Calu3 (cell line): ENCODE results near the gene TGFA. TPM values are rescaled to one million over a fixed set of nuclear protein-coding genes. Genes with fewer than 3 reads are reported as not detected.

ENCODE experiments used
- BruUV-seq: library from RNA; stranded (reverse); fragments of 400-500 nt; replicated peaks from 2 replicates; lab custom pipeline; 2021; lab: Mats Ljungman, UMichigan
- CTCF ChIA-PET: fragments of 300-600 bp; sonication (Branson Sonifier 250); formaldehyde crosslinking; loops from one replicate; lab custom pipeline; 2022; ENCODE audit warnings: antibody characterized with exemption; lab: Charles Lee
- DNase-seq: peaks from one replicate; pipeline ENCODE4 v3.0.0; 2022
- H3K27ac Mint-ChIP-seq: one replicate; pipeline ENCODE4 v1.8.0; 2022; ENCODE audit warnings: mixed read lengths; ENCODE audit not compliant: unreplicated experiment
- H3K27me3 Mint-ChIP-seq: one replicate; pipeline ENCODE4 v1.8.0; 2022; ENCODE audit warnings: mixed read lengths; ENCODE audit not compliant: unreplicated experiment
- H3K36me3 Mint-ChIP-seq: one replicate; pipeline ENCODE4 v1.8.0; 2022; ENCODE audit warnings: mild to moderate bottlenecking, moderate library complexity, mixed read lengths; ENCODE audit not compliant: insufficient read depth, unreplicated experiment
- H3K4me1 Mint-ChIP-seq: one replicate; pipeline ENCODE4 v1.8.0; 2022; ENCODE audit warnings: mild to moderate bottlenecking, low read depth, mixed read lengths; ENCODE audit not compliant: unreplicated experiment
- H3K4me3 Mint-ChIP-seq: one replicate; pipeline ENCODE4 v1.8.0; 2022; ENCODE audit warnings: mild to moderate bottlenecking, low read depth, moderate library complexity, mixed read lengths; ENCODE audit not compliant: unreplicated experiment
- H3K9me3 Mint-ChIP-seq: one replicate; pipeline ENCODE4 v1.8.0; 2022; ENCODE audit warnings: low read depth, mixed read lengths; ENCODE audit not compliant: unreplicated experiment
- CTCF ChIP-seq: fragments of 200-600 bp; IDR thresholded peaks from one replicate; pipeline ENCODE4 v1.8.0; 2022; ENCODE audit warnings: antibody characterized with exemption; ENCODE audit not compliant: unreplicated experiment
- intact Hi-C: fragments of 100-400 bp; cut with micrococcal nuclease; formaldehyde crosslinking; loops from one replicate; pipeline ENCODE4 v1.10.0; 2022; ENCODE audit not compliant: unreplicated experiment
- total RNA-seq: library from RNA; stranded (reverse); gene quantifications from 2 replicates; pipeline ENCODE4 v1.2.3, GENCODE V29; 2022

TGFA gene
- total RNA-seq, 1 experiment from 2014 or later: 80.0 TPM

DNA sequence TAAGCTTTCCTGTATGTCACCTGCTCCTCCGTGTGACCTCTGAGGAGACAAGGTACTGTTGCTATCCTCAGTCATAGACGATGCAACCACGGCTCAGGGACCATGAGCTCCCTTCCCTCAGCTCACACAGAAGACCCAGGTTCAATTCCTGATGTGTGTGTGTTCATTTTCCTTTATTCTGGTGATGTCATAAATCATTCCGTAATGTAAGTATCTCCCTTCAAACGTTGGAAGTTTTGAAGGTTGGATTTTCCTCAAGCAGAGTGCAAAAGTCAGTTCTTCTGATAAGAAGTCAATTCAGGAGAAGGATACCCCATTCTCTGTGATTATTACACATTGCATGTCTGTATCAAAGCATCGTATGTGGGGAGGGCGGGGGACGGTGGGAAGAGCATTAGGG is 132.9 kb downstream of the TGFA start:
- Mint-ChIP-seq H3K27ac (no peak overlapping the region), H3K36me3 (no peaks in the 10 kb centered on the region), H3K9me3 (no peaks in the 10 kb centered on the region), H3K4me1 (peaks cover 14% of the 10 kb centered on the region), H3K4me3 (no peak overlapping the region), H3K27me3 (no peaks in the 10 kb centered on the region)
- no peak for DNase-seq
- no TSS peak for BruUV-seq
- intact Hi-C loops: no loop called here
- no peak for TF ChIP-seq CTCF
- CTCF ChIA-PET: interaction anchor here (0.6 kb wide), 1 partner anchor 1755 kb away, joined by 8 read pairs; no protein-coding TSS in a partner anchor

DNA sequence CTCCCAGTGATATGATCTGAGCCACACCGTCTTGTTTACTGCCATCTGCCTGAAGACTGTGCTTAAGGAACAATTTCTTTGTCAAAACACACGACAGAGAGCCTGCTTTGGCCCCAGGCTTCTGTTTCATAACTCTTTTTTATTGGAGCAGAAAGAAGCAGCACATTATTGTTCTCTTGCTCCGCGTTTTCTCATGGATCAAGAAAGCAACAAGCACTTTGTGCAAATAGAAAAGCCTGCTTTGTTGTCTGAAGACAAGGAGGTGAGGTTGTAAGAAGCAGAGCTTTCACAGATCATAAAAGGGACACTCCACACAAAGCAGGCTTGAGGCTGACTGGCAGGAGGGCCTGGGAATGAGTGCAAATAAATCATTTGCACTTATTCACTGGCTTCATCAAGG is 133.5 kb downstream of the TGFA start:
- H3K27ac Mint-ChIP-seq: no peak overlapping the region
- DNase-seq: no peak
- H3K4me3 Mint-ChIP-seq: no peak overlapping the region
- H3K36me3 Mint-ChIP-seq: no peaks in the 10 kb centered on the region
- CTCF ChIA-PET: interaction anchor here (0.6 kb wide), 1 partner anchor 1756 kb away, joined by 8 read pairs; no protein-coding TSS in a partner anchor
- no peaks in the 10 kb centered on the region for H3K9me3 Mint-ChIP-seq
- H3K27me3 Mint-ChIP-seq: no peaks in the 10 kb centered on the region
- H3K4me1 Mint-ChIP-seq: peaks cover 14% of the 10 kb centered on the region
- intact Hi-C loops: no loop called here
- TF ChIP-seq CTCF: no peak
- BruUV-seq: no TSS peak

DNA sequence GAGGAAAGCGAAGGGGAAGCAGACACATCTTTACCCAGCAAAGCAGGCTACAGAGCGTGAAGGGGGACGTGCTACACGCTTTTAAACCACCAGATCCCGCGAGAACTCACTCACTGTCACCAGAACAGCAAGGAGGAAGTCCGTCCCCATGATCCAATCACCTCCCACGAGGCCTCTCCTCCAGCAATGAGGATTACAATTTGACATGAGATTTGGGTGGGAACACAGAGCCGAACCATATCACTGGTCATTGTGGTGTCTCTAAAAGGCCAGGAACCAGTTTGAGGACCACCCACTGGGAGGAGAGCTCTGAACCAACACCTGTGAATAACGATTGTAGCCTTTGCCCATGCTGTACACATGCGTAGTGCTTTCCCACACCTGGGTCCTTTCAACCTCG is 135.1 kb downstream of the TGFA start:
- Mint-ChIP-seq H3K9me3 (no peaks in the 10 kb centered on the region), H3K27ac (no peak overlapping the region), H3K4me3 (no peak overlapping the region), H3K4me1 (peaks cover 14% of the 10 kb centered on the region), H3K36me3 (no peaks in the 10 kb centered on the region), H3K27me3 (no peaks in the 10 kb centered on the region)
- no peak for TF ChIP-seq CTCF
- intact Hi-C loops: no loop called here
- CTCF ChIA-PET: no interaction called here
- DNase-seq: no peak
- no TSS peak for BruUV-seq

DNA sequence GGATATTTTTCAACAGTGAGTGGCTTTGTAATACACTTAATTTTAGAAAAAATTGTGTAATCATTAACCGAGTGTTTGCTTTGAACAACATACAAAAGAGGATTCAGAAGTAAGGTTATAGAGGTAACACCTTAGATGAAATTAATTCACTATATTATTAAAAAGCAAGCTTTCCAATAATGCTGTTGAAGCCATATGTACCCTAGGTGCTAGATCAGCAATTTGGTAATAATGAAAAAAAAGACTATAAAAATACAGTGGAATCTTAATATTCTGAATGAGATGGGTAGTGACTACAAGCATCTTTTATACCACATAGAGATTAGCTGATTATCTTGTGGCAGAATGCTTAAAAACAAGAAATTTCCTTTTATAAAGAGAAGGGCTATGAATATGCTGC is 136.6 kb downstream of the TGFA start:
- Mint-ChIP-seq H3K36me3 (no peaks in the 10 kb centered on the region), H3K27me3 (no peaks in the 10 kb centered on the region), H3K27ac (no peak overlapping the region), H3K4me1 (peaks cover 14% of the 10 kb centered on the region), H3K9me3 (no peaks in the 10 kb centered on the region), H3K4me3 (no peak overlapping the region)
- intact Hi-C loops: no loop called here
- DNase-seq: no peak
- BruUV-seq: no TSS peak
- TF ChIP-seq CTCF: no peak
- CTCF ChIA-PET: no interaction called here
